ENCODE results near the gene PARL. TPM values are rescaled to one million over a fixed set of nuclear protein-coding genes. Genes with fewer than 3 reads are reported as not detected.

Gene PARL
- total and polyA plus RNA-seq, 9 of the 15 experiments (the other 6 are each of a cell fraction or from before 2014, with no cell fraction given), result 39.5 to 82.4 (median 57.4) TPM

- no peak for TF ChIP-seq CHD7 (IDR thresholded peaks at IDR 0.05; ENCODE audit: low read depth, low read length)
- no peak for TF ChIP-seq CHD1 (IDR thresholded peaks at IDR 0.05; ENCODE audit: low read length)
- no peak for TF ChIP-seq ZNF197 (CRISPR knock-in tag; IDR thresholded peaks at IDR 0.05; ENCODE audit: low read depth)
- no peak for TF ChIP-seq HOMEZ (CRISPR knock-in tag; IDR thresholded peaks at IDR 0.05)
Measured at GRCh38 chr3:183895774-183896173, 11.1 kb upstream of the PARL start (continued).
